HG03097 (cell line): ENCODE measurements around the gene ZNF561.
"Not testable (repeated sequence)": the region's sequence is repeated elsewhere in the genome, so short reads cannot be mapped to it uniquely, and the experiment has no call there.

Experiments
- ATAC-seq: cut with Tn5 transposase; IDR thresholded peaks from one replicate; pipeline ENCODE4 v1.9.1; 2021; ENCODE audit not compliant: unreplicated experiment, low FRiP score

Gene ZNF561

GRCh38 chr19:9621156-9622037, at the start of gene ZNF561:
Gene ZNF561, minus strand, starts transcription at chr19:9621232. Its CDS starts 1,776 bp downstream, at chr19:9619456.
- ATAC-seq = peak; percentile 53

GRCh38 chr19:9668544-9668943, 47.5 kb upstream of the ZNF561 start:
- ATAC-seq = no peak

GRCh38 chr19:9667898-9668297, 46.9 kb upstream of the ZNF561 start:
- no peak for ATAC-seq

- ATAC-seq = no peak
Observed at GRCh38 chr19:9658769-9659168, 37.7 kb upstream of the ZNF561 start.

GRCh38 chr19:9653066-9653555, 32.1 kb upstream of the ZNF561 start:
- ATAC-seq = not testable (repeated sequence)

GRCh38 chr19:9651464-9651863, 30.4 kb upstream of the ZNF561 start:
- ATAC-seq = not testable (repeated sequence)

- no peak for ATAC-seq
Observed at GRCh38 chr19:9650345-9650744, 29.3 kb upstream of the ZNF561 start.

GRCh38 chr19:9645472-9645871, 24.4 kb upstream of the ZNF561 start:
- ATAC-seq = no peak

- ATAC-seq = no peak
Observed at GRCh38 chr19:9644472-9644871, 23.4 kb upstream of the ZNF561 start.

GRCh38 chr19:9641810-9642209, 20.8 kb upstream of the ZNF561 start:
- ATAC-seq = no peak

- no peak for ATAC-seq
Observed at GRCh38 chr19:9640956-9641355, 19.9 kb upstream of the ZNF561 start.

GRCh38 chr19:9636018-9636417, 15.0 kb upstream of the ZNF561 start:
- ATAC-seq = no peak

- ATAC-seq = no peak
Observed at GRCh38 chr19:9627856-9628255, 6.8 kb upstream of the ZNF561 start.

- no peak for ATAC-seq
Observed at GRCh38 chr19:9622531-9622930, 1.5 kb upstream of the ZNF561 start.

- ATAC-seq = no peak
Observed at GRCh38 chr19:9620842-9621155, 233 bp downstream of the ZNF561 start.

- no peak for ATAC-seq
Observed at GRCh38 chr19:9615844-9616243, 5.2 kb downstream of the ZNF561 start.

GRCh38 chr19:9610484-9611113, 10.4 kb downstream of the ZNF561 start:
- ATAC-seq = no peak

- no peak for ATAC-seq
Observed at GRCh38 chr19:9608912-9609311, 12.1 kb downstream of the ZNF561 start.

- no peak for ATAC-seq
Observed at GRCh38 chr19:9597027-9597426, 24.0 kb downstream of the ZNF561 start.

GRCh38 chr19:9586764-9587163, 34.3 kb downstream of the ZNF561 start:
- ATAC-seq = no peak

- ATAC-seq = peak; percentile 85
Observed at GRCh38 chr19:9584073-9584833, 36.8 kb downstream of the ZNF561 start, which contains the start of gene ZNF121. Gene ZNF121, minus strand, starts transcription at chr19:9584504. Its CDS starts 16,407 bp downstream, at chr19:9568097.
